ENCODE results near the gene C4orf50. TPM values are rescaled to one million over a fixed set of nuclear protein-coding genes. Genes with fewer than 3 reads are reported as not detected.

Gene C4orf50
- total and polyA plus RNA-seq, 2 of the 8 experiments (the other 6 are each of a cell fraction or from before 2014, with no cell fraction given) = 0.08 to 0.22 TPM

DNA sequence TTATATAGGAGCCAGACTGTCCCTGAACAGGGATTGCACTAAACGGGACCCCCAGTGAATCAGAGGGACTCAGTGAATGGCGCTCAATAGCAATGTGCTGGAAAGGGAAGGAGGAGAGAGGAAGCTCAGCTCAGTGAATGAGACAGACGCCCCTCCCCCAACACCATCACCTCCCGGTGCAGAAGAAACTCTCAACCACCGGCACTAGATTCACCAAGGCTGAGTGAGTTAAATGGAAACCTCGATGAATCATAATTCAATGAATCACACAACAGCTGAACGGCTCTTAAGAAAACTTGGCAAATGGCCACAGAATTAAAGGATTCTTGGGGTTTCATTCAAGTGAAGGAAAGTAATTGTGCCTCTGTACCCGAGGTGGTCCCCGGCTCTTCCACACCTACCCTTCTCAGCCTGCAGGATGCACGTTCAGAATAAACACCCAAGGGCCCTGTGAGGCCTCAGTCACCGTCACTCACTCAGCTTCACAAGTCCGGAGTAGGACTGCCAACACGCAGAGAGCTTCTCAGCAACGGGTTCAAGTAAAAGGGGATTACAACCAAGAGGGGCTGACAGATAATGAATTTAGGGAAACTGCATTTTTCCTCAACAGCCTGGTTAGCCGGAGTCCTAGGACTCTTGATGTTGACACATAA, 154.6 kb downstream of the C4orf50 start:
- Histone ChIP-seq H3K4me3 (ENCODE audit: extremely low read depth in 1 of 4, insufficient read depth in 2 of 4, low read depth in 3 of 4, low read length in 4 of 4) (no peak overlapping the region), H3K56ac (replicated peaks; ENCODE audit: insufficient read length, low read depth, low read length) (no peak overlapping the region), H2AFZ (ENCODE audit: low read length) (no peak overlapping the region), H4K91ac (replicated peaks; ENCODE audit: insufficient read length, low read length) (no peak overlapping the region), H2BK120ac (replicated peaks; ENCODE audit: low read depth, low read length) (no peak overlapping the region), H3K79me1 (ENCODE audit: low read depth, low read length) (peaks cover 20% of the 10 kb centered on the region), H2BK5ac (ENCODE audit: low read depth, low read length) (no peak overlapping the region), H2BK20ac (ENCODE audit: low read length) (no peak overlapping the region), H4K5ac (ENCODE audit: insufficient read length, low read depth, low read length) (no peak overlapping the region), H3K4me2 (ENCODE audit: insufficient read depth in 1 of 2, low read depth in 2 of 2, low read length in 2 of 2) (no peak overlapping the region; a peak in 1 of 4 replicates), H3K23ac (ENCODE audit: insufficient read length) (no peak overlapping the region), H3K14ac (ENCODE audit: insufficient read length) (no peak overlapping the region), H3K18ac (ENCODE audit: extremely low read depth, low read length) (no peak overlapping the region), H3K4me1 (replicated peaks in 1 of 4; ENCODE audit: control insufficient read depth in 3 of 4, insufficient read depth in 4 of 4, low read length in 3 of 4) (peaks cover 0 to 9% (median 3%) of the 10 kb centered on the region in 4 experiments; a peak in 3 of 7 replicates), H2BK15ac (ENCODE audit: low read length) (no peak overlapping the region), H3K27ac (ENCODE audit: low read depth, low read length) (no peak overlapping the region), H2BK12ac (ENCODE audit: low read depth, low read length) (no peak overlapping the region), H3K23me2 (ENCODE audit: low read depth, low read length) (no peaks in the 10 kb centered on the region), H4K20me1 (replicated peaks in 1 of 2; ENCODE audit: control insufficient read depth in 1 of 2, insufficient read depth in 2 of 2, low read length in 2 of 2) (peaks cover 9 to 28% of the 10 kb centered on the region in 2 experiments), H3K4ac (replicated peaks; ENCODE audit: insufficient read length, low read depth, low read length) (no peak overlapping the region), H3K79me2 (ENCODE audit: control insufficient read depth in 1 of 2, insufficient read depth in 2 of 2, low read length in 2 of 2) (peaks cover 0 to 10% of the 10 kb centered on the region in 2 experiments; a peak in 2 of 4 replicates), H3K9ac (replicated peaks in 1 of 4; ENCODE audit: extremely low read depth in 1 of 4, low read depth in 3 of 4, low read length in 3 of 4) (no peak overlapping the region; a peak in 1 of 7 replicates), H4K8ac (ENCODE audit: extremely low read depth, insufficient read depth, low read length) (no peak overlapping the region), H3K36me3 (ENCODE audit: control insufficient read depth in 2 of 4, insufficient read depth in 4 of 4, low read length in 3 of 4) (peaks cover 7 to 26% (median 20%) of the 10 kb centered on the region in 4 experiments; a peak in 7 of 8 replicates), H3K27me3 (replicated peaks in 1 of 4; ENCODE audit: control insufficient read depth in 3 of 4, extremely low read depth in 1 of 4, insufficient read depth in 3 of 4, low read length in 3 of 4) (no peaks in the 10 kb centered on the region), H2AK5ac (ENCODE audit: low read depth, low read length) (no peak overlapping the region), H3K9me3 (ENCODE audit: insufficient read depth in 2 of 2, low read depth in 1 of 2, low read length in 1 of 2) (no peaks in the 10 kb centered on the region)
- ChIA-PET CTCF (ENCODE audit: partially characterized antibody) (interaction anchor here (1.0 to 1.2 kb wide), 5 partner anchors 13 to 486 kb away, joined by 3 to 5 read pairs (median 4); no protein-coding TSS in a partner anchor), POLR2A (ENCODE audit: partially characterized antibody) (interaction anchor here (0.6 to 1.6 kb wide), 3 partner anchors 9 to 484 kb away, joined by 3 to 4 read pairs (median 3); no protein-coding TSS in a partner anchor)
- no peak for DNase-seq (ENCODE audit: low read depth in 1 of 2, low spot score in 2 of 2)
- no peak for FAIRE-seq
- WGBS, 2 experiments (ENCODE audit: extremely low coverage in 1 of 2, insufficient coverage in 1 of 2, insufficient read length in 1 of 2, insufficient replicate concordance in 2 of 2, low coverage in 1 of 2, low lambda C conversion rate in 2 of 2, missing lambda C conversion rate in 1 of 2) = 86% methylated on average over 15 of the region's 15 CpGs; no CpG with 5 or more reads in 1 of the 2 experiments
- TF ChIP-seq NANOG (IDR thresholded peaks at IDR 0.05; ENCODE audit: insufficient read depth, low read depth, low read length, poor library complexity, severe bottlenecking) = no peak
- TF ChIP-seq, protein P1, sequence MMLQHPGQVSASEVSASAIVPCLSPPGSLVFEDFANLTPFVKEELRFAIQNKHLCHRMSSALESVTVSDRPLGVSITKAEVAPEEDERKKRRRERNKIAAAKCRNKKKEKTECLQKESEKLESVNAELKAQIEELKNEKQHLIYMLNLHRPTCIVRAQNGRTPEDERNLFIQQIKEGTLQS (IDR thresholded peaks at IDR 0.05; ENCODE audit: insufficient read depth, low read depth, low read length) = no peak
- no peak for TF ChIP-seq CHD2 (IDR thresholded peaks at IDR 0.05; ENCODE audit: low read length)
- no peak for TF ChIP-seq SIX5 (IDR thresholded peaks at IDR 0.05; ENCODE audit: low read depth, low read length)
- no peak for TF ChIP-seq BRCA1 (IDR thresholded peaks at IDR 0.05; ENCODE audit: low read depth, low read length)
- TF ChIP-seq SIN3A (conservative IDR thresholded peaks at IDR 0.05 in 1 of 2, IDR thresholded peaks at IDR 0.05 in 1 of 2; ENCODE audit: low read depth in 1 of 2, low read length in 2 of 2) = no peak

Data from H1 (cell line).